Tongue (tissue), 2 donors: ENCODE data around the gene DHRSX. TPM values are rescaled to one million over a fixed set of nuclear protein-coding genes. Genes with fewer than 3 reads are reported as not detected.
"Not testable (repeated sequence)": the region's sequence is repeated elsewhere in the genome, so short reads cannot be mapped to it uniquely, and the experiment has no call there.

Experiments
- DNase-seq: peaks from one replicate; pipeline ENCODE4 v3.0.0-alpha.2; 2015
- total RNA-seq: library from RNA; depleted of rRNA; stranded (reverse); fragments of >200 nt; gene quantifications from one replicate; pipeline ENCODE4 v1.2.3, GENCODE V29; 2014

The DHRSX gene
- total RNA-seq, 1 donor from 2014 or later: 23.9 TPM

DNA sequence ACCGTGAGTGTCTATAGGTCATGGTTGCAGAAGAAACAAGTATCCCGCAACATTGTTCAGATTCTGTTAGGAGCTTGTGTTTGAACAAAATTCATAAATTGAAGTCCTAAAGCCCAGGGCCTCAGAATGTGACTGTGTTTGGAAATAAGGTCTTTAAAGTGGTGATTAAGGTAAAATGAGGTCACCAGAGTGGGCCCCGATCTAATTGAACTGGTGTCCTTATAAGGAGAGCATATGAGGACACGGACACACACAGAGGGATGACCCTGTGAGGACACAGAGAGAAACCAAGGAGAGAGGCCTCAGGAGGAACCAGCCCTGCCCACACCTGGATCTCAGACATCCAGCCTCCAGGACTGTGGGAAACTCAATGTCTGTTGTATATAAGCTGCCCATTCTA is 76.9 kb downstream of the DHRSX start:
- DNase-seq: no peak

- no peak for DNase-seq
Measured at GRCh38 chrX:2423282-2423681, 77.5 kb downstream of the DHRSX start.

DNA sequence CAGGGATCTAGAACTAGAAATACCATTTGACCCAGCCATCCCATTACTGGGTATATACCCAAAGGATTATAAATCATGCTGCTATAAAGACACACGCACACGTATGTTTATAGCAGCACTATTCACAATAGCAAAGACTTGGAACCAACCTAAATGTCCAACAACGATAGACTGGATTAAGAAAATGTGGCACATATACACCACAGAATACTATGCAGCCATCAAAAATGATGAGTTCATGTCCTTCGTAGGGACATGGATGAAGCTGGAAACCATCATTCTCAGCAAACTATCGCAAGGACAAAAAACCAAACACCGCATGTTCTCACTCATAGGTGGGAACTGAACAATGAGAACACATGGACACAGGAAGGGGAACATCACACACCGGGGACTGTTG is 81.4 kb downstream of the DHRSX start:
- not testable (repeated sequence) for DNase-seq

DNA sequence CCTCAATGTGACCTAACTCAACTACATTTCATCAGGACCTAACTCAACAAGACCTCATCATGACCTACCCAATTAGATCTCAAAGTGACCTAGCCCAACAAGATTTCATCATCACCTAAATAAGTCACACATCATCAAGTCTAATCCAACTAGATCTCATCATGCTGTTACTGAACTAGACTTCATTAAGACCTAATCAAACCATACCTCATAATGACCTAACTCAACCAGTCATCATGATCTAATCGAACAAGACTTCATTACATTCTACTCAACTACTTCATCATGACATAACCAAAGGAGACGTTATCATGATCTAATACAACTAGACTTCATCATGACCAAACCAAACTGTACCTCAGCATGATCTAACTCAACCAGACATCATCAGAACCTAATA is 82.8 kb downstream of the DHRSX start:
- DNase-seq: no peak

DNA sequence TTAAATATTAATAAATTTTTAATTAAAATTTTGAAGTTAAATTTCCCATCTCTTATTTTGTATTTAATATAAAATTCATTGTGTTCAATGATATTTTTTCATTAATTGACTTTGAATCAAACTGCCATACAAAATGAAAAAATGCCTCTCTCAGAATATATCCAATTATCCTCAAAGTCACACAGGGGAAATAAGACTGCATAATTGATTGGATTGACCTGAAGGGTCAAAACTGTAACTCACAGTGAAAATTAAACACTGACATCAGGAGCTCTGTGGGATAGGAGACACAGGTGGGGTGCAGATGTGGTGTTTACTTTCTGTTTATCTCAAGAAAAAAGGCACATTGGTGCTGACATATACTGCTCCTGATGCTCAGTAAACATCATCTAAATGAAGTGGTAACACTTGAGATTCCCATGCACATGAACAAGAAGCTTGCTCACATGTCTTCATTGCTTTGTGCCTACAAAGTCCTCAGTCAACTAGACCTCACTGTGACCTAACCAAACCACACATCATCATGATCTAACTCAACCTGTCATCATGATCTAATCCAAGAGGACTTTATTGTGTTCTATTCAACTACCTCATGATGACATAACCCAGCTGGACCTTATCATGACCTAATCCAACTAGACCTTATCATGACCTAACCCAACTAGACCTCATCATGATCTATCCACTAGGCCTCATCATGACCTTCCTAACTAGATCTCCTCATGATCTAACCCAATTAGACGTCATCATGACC is 83.7 kb downstream of the DHRSX start:
- no peak for DNase-seq

GRCh38 chrX:2414384-2414783 is 86.4 kb downstream of the DHRSX start:
- DNase-seq: no peak

DNA sequence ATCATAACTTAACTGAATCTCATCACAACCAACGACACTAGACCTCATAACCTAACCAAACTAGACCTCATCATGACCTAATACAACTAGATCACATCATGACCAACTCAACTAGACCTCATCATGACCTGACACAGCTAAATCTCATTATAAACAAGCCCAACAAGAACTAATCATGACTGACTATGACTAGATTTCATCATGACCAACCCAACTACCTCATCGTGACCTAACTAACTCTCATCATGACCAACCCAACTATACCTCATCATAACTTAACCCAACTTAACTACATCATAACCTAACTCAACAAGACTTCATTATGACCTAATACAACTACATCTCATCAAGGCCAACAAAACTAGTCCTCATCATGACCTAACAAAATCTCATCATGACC is 86.8 kb downstream of the DHRSX start:
- DNase-seq: no peak

GRCh38 chrX:2412131-2412530 is 88.6 kb downstream of the DHRSX start:
- DNase-seq: no peak

DNA sequence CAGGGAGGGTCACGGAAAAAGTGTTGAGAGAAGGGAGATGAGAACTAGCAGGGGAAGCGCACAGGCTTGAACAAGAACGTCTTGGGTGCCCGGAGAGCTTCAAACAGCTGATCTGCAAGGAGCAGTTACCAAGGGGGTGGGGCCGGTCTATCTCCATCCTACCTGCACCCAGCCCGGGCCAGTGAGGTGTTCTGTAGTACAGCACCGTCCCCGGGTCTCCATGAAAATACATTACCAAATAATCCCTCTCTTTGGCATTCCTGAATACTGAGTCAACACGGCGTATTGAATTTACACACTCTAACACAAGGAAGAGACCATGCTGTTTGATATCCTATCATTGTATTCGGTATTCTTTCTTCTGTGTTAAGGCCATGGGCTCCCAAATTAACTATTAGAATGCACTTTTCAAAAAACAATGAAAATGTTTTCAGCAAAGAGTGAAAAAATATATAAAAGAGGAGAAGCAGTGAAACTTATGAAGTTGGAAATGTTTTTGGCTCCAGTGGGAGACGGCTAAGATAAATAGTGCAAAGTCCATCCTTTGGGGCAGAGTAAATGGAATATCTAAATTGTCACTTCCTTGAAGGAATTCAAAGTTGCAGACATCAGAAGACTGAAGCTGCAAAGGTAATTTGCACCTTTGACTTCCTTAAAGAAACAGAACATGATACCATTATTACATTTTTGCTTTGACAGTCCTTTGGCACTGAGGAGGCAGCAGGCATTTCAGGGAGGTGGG is 90.3 kb downstream of the DHRSX start:
- DNase-seq: no peak

GRCh38 chrX:2409796-2410195 is 91.0 kb downstream of the DHRSX start:
- DNase-seq: no peak

DNA sequence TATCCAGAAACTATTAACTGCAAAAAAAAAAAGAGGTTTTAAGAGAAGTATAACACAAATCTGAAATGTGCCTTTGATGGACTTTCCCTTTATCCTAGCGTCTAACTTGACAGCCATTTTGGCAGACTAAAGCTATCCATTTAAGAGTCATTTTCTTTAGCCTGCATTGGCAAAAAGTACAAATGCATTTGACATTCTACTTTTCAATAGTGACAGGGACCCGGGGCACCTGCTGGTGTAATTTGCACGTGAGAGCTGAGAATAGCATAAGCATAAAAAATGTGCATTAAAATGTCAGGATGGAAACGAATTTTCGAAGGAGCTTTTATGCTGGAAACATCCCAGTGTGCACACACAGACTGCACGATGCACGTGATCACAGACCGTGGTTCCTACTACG is 91.9 kb downstream of the DHRSX start:
- DNase-seq: no peak

DNA sequence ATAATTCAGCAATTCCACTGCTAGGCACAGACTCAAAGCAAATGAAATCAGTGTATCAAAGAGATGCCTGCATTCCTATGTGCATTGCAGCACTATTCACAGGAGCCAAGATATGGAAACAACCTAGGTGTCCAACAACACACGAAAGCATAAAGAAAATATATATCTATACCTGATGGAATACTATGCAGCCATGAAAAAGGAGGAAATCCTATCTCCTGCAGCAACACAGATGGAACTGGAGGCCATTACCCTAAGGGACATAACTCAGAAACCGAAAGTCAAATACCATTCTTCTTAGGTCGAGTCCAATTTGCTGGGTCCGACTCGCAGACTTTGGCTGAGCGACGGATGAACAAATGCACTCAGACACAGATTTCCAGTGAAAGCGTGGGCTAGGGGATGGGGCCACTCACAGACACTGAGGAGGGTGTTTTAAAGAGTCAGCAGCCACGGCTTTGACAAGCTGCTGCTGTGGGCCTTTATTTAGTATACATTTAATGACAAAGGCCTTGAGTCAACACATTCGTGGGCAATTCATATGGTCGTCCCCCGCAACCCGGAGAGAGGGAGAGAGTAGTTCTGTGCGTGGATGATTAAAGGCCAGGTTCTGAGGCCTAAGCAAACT is 93.8 kb downstream of the DHRSX start:
- no peak for DNase-seq

GRCh38 chrX:2404776-2405175 is 96.0 kb downstream of the DHRSX start:
- DNase-seq: no peak

- no peak for DNase-seq
Measured at GRCh38 chrX:2402361-2402690, 98.5 kb downstream of the DHRSX start.

DNA sequence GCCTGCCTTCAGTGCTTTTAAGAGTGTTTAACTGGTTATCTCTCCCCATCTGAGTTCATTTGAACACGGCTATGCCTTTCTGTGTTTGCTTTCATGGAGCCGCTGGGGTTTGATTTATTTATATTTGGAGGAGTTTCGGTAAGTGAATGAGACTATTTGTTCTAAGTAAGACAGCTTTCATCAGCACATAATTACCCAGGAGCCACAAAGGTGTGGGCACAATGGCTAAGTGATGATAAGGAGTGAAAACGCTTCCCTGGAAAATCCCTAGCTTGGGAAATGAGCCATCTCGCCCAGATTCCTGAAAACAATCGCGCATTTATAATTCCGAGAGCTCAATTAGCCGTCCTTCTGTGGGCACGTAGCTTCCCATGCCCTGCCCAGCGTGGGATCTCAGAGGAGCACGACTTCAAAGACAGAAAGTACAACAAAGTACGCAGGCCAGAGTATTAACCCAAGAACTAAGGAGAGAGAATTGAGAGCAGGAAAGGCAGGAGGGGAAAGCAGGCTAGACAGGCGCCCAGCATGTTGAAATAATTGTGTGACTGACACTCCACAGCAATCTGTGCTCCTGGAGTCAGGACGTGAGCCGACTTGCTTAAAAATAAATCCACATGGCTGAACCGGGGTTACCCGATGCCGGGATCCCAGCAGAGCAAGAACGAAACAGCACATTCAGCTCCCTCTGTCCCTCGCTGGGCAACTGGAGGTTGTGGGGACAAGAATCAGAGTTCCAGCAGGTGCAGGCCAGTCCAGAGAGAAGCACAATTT is 99.0 kb downstream of the DHRSX start:
- DNase-seq: peak; percentile 64

GRCh38 chrX:2401201-2401589 is 99.6 kb downstream of the DHRSX start:
- no peak for DNase-seq

GRCh38 chrX:2398064-2398656 is 102.6 kb downstream of the DHRSX start:
- no peak for DNase-seq

DNA sequence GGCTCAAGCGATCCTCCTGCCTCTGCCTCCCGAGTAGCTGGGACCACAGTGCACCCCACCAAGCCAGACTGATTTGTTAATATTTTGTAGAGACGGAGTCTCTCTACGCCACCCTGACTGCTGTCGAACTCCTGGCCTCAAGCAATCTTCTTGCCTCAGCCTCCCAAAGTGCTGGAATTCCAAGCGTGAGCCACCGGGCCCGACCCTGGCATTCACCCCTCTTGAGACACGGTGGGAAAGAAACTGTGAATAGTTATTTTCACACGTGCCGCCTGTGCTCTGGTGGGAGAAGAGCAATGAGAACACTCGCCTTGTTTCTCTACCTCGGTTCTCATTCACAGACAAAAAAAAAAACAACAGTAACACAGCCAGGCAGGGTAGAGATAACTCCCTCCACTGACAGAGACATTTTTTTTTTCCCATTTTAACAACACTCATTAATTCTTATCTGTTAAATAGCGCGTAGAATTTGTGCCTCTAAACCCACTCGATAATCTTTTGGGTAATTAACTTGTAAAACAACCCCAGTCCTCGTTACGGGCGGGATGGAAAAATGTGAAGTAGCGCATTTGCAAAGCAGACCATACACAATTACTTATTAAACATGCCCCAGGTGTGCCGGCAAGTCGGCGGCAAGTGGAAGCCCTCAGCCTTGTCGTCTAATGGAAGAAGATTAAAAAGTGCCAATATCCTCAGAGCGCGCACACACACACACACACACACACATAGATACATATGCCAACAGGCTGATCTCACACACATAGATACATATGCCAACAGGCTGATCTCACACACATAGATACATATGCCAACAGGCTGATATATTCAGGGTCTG is 103.3 kb downstream of the DHRSX start:
- DNase-seq: no peak

DNA sequence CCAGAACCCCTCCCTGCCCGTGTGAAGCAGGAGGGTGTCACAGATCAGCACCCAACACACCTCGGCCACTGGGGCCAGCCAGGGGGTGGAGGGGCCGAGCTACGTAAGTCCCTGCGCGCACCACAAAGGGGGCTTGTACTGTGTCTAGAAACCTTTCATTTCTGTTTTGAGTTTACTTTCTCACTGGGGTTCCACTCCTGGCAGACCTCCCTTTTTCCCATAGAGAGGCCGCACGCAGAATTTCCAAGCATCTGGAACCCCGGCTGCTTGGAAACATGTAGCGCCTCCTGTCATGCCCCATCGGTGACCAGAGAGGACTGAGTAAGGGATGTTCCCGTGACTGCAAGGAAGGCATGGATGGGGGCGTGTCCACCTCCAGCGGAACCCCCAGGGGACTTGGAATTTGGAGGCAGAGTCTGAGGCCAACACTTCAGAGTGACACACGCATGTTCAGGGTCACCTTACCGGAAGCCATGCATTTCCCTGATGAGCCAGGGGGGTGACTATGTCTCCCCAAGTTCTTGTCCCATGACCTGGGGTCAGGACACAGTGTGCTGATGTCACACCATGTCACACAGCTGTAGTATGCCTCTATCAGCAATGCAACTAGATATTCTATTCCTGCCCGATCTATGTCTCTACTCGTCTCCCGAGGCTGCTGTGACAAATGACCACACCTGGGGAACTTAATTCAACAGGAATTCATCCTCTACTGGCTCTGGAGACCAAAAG is 105.3 kb downstream of the DHRSX start:
- DNase-seq: no peak

GRCh38 chrX:2391869-2392606 is 108.7 kb downstream of the DHRSX start:
- DNase-seq: no peak
